Activated T-cell treated with anti-CD3 and anti-CD28 coated beads for 4 hours (primary cell): ENCODE results near the gene PARP11.
"Not testable (repeated sequence)": the region's sequence is repeated elsewhere in the genome, so short reads cannot be mapped to it uniquely, and the experiment has no call there.

Source experiments
- DNase-seq: peaks from one replicate; pipeline ENCODE4 v3.0.0-alpha.2; 2020

PARP11 gene

GRCh38 chr12:3882406-3882805 is 9.2 kb upstream of the PARP11 start:
- no peak for DNase-seq

- no peak for DNase-seq
Observed at GRCh38 chr12:3881281-3881950, 8.2 kb upstream of the PARP11 start.

- no peak for DNase-seq
Observed at GRCh38 chr12:3879846-3880245, 6.6 kb upstream of the PARP11 start.

- DNase-seq: no peak
Observed at GRCh38 chr12:3871356-3871755, 1.8 kb downstream of the PARP11 start.

GRCh38 chr12:3869865-3870264 is 3.3 kb downstream of the PARP11 start:
- DNase-seq: peak; percentile 25

- no peak for DNase-seq
Observed at GRCh38 chr12:3869433-3869832, 3.8 kb downstream of the PARP11 start.

- no peak for DNase-seq
Observed at GRCh38 chr12:3863756-3864155, 9.4 kb downstream of the PARP11 start.

GRCh38 chr12:3842517-3842916 is 30.7 kb downstream of the PARP11 start:
- DNase-seq: no peak

- no peak for DNase-seq
Observed at GRCh38 chr12:3841783-3842182, 31.4 kb downstream of the PARP11 start.

GRCh38 chr12:3840833-3841232 is 32.4 kb downstream of the PARP11 start:
- DNase-seq: not testable (repeated sequence)

GRCh38 chr12:3839745-3840144 is 33.5 kb downstream of the PARP11 start:
- not testable (repeated sequence) for DNase-seq

GRCh38 chr12:3838701-3839548 is 34.3 kb downstream of the PARP11 start:
- DNase-seq: peak; percentile 29

GRCh38 chr12:3838076-3838475 is 35.1 kb downstream of the PARP11 start:
- DNase-seq: no peak

GRCh38 chr12:3837049-3837448 is 36.1 kb downstream of the PARP11 start:
- no peak for DNase-seq

- DNase-seq: no peak
Observed at GRCh38 chr12:3836641-3837040, 36.6 kb downstream of the PARP11 start.

GRCh38 chr12:3835914-3836313 is 37.3 kb downstream of the PARP11 start:
- no peak for DNase-seq

GRCh38 chr12:3834774-3835173 is 38.4 kb downstream of the PARP11 start:
- DNase-seq: no peak

GRCh38 chr12:3833670-3834310 is 39.4 kb downstream of the PARP11 start:
- DNase-seq: no peak

- no peak for DNase-seq
Observed at GRCh38 chr12:3832738-3833137, 40.5 kb downstream of the PARP11 start.

GRCh38 chr12:3828888-3829287 is 44.3 kb downstream of the PARP11 start:
- no peak for DNase-seq

- DNase-seq: no peak
Observed at GRCh38 chr12:3827301-3828000, 45.7 kb downstream of the PARP11 start.

GRCh38 chr12:3821441-3821840 is 51.8 kb downstream of the PARP11 start:
- no peak for DNase-seq

- DNase-seq: no peak
Observed at GRCh38 chr12:3820122-3820521, 53.1 kb downstream of the PARP11 start.
